HG02571 (cell line): ENCODE data around the gene EIPR1.

Experiments
- ATAC-seq: cut with Tn5 transposase; IDR thresholded peaks from one replicate; pipeline ENCODE4 v1.9.1; 2021; ENCODE audit warnings: mild to moderate bottlenecking, moderate library complexity; ENCODE audit not compliant: unreplicated experiment

EIPR1 gene

DNA sequence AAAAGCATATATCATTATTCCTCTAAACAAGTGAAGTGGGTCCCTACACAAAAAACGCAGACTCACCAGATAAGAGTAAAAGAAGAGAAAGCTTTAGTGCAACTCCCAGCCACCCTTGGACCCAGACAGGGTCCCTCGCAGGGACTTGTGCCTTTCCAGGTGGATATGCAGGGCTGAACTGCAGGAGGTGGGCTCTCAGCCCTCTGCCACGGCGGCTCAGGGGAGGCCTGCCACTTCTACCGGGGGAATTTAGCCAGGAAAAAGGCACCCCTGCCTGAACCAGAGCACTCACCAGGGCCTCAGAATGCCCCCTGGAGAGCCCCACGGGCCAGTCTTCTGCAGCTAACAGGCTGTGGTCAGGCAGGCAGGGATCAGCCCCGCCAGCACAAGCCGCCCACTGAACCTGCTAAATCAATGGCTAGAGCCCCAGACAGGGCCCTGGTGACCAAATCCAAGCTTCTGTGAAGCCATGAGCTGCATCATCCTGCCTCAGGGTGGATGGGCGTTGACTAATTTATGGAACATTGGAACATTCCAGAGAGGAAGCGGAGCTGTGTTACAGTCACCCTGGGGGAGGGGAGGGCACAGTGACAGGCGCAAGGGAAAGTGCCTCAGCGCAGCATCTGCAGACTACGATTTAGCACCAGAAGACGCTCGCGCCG, 209.3 kb downstream of the EIPR1 start:
- ATAC-seq, result no peak

DNA sequence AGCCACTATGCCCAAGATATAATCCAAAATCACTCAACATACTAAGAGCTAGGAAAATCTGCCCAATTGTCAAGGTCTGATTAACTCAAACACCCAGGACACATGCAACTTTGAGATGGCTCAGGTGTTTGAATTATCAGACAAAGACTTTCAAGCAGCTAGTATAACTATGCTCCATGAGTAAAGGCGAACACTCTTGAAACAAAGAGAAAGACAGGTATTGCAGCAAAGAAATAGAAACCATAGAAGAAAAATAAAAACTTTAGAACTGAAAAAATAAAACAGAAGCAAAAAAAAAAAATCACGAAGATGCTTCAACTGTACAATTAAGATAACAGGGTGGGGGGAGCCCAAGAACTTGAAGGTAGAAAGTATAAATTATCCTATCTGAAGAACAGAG, 214.2 kb downstream of the EIPR1 start:
- no peak for ATAC-seq

DNA sequence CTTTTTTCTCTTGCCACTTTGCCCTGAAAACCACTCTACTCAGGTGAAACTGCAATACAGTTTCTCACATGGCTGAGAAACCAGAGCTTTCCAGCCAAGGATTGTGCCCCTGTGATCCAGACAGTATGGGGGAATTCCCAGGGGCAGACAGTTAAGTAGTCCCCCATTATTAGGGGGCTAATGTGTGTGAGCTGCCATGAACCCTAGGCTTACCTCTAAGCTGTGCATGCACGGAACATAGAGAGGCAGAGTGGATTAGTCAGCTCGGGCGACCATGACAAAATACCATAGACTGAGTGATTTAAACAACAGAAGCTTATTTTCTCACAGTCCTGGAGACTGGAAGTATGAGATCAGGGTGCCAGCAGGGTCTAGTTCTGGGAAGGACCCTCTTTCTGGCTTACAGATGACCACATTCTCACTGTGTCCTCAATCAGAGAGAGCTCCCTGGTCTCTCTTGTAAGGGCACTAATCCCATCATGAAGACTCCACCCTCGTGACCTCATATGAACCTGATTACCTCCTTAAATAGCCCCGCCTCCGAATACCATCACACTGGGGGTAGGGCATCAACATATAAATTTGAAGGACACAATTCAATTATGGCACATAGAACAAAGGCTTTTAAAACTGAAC, 215.1 kb downstream of the EIPR1 start:
- no peak for ATAC-seq

DNA sequence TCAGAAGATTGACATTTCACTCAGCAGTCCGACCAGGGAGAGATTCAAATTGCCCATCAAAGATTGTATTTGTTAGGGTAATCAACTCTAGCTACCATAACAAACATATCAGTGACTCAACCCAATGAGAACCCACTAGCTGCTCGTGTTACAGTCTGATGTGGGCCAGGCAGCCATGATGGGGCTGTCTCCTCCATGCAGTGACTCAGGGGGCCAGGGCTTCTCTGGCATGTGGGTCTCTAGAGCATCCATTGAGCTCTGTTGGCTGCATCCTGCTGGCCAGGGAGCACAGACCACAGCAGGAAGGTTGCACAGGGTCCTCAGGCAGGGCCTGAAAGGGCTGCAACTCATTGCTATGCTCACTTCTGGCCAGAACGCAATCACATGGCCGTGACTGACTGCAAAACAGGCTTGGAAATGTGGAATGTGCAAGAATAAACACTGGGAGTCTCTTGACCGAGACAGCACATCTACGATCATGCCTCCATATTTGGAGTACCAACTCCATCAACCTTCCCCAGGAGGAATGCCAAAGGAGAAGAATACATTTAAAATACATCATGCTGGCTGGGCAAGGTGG, 216.8 kb downstream of the EIPR1 start:
- no peak for ATAC-seq

DNA sequence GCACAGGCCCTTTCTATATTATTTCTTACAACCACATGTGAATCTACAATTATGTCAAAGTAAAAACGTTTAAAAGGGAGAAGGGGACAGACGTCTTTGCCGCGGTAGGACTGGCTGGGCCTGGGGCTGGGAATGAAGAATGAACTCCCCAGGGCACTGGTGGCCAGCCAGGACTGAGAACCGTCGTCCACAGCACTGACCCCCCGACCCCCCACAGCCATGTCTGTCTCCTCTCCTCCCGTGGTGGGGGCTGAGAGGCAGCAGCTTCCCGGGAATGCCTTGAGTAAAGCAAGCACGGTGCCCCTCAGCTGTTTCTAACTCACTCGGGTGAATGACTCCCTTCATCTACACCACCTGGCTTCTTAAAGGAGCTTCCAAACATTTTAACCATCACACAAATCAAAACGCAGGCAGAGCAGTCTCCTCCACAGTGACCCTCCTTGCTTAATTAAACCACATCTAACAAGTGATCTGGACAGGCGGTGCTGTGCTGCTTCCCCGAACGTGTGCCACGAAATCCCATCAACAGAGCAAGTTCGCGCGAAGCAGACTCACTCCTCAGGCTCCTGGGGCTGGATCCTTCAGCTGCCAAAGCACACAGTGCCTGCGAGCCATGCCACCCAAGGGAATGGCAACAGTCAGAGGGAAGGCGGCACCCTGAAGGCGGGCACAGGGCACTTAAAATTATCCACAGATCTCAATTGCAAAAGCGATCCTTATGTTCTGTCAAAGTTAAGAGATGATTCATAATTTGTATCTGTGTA, 217.7 kb downstream of the EIPR1 start:
- no peak for ATAC-seq

DNA sequence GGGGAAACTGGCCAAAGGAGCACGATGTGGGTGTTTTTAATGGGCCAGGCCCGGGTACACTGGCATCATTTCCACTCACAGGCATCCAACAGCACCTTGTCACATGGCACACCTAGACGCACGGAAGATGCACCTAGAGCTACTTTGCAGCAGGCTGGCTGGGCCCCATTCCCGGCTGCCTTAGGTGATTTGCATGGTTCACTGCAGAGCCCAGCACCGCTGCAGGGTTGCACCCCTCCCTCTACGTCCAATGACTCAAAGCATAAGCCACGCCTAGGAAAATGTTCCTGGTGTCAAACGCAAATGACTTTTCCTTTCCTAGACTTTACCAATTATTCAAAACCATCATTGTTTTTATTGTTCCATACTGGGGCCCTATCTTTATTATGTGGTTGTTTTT, 222.9 kb downstream of the EIPR1 start:
- ATAC-seq, result no peak

DNA sequence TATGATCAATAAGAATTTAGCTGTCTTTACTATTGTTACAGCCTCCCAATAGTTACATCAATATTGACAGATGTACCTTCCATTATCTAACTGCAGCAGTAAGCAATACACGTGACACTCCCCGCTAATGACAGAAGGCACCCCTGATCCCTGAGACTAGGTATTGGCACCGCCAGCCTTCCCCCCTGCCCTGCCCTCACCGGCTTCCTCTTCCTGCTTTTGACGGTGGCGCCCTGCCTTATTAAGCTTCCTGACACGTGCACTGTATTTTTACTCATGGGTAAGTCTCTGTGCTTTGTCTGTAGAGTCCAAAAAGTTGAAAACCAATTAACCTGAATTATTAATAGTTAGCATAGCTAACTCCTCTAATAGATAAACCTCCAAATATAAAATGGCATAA, 223.5 kb downstream of the EIPR1 start:
- no peak for ATAC-seq

DNA sequence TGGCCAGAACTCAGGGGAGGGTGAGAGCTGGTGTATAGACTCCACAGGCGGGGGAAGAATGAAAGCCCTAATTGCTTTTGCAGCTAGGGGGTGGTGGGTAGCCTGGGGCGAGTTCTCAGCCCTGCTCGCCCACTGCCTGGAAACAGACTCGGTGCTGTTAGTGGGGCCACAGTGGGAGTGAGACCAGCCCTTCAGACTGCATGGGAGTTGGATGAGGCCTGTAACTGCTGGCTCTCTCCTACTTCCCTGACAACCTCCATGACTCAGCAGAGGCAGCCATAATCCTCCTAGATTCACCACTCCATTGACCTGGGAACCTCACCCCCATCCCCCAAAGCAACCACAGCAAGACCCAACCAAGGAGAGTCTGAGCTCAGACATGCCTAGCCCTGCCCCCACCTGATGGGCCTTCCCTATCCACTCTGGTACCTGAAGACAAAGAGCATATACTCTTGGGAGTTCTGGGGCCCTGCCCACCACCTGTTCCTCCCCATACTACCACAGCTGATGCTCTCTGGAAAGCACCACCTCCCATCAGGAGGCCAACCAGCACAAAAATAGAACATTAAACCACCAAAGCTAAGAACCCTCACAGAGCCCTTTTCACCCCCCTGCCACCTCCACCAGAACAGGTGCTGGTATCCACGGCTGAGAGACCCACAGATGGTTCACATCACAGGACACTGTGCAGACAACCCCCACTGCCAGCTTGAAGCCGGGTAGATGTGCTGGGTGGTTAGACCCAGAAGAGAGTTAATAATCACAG, 226.3 kb downstream of the EIPR1 start:
- ATAC-seq, result no peak

DNA sequence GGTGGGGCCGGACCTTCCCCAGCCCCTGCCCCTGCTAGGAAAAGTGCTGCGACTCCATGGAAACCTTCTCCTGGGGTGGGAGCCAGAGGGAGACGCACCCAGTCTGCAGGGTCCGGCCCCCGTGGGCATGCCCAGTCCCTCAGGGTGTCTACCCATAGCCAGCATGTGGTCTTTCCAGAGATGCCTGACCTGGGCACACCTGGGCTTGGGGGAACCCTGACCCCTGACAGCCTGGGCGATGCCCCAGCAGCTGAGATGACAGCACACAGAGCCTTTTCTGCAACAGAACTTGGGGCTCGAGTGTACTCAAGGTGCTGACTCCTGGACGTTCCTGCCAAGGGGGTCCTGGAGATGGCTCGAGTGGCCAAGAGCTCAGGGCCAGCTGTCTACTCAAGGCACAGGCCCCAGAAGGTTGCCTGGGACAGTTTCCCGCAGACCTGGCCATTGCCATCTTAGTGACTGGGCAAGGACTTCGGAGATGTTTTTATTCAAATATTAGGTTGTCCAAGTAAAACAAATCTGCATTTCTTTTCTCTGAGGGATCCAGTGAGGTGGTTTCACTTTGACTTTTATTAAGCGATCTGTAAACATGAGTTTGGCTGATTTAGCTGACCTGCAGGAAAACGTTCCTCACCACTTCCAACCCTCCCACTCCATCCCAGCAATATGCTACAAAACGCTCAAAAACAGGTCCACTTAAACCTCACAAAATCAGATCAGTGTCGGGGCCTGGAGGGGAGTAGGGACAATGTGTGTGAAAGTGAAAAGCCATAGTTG, 228.0 kb downstream of the EIPR1 start:
- no peak for ATAC-seq

DNA sequence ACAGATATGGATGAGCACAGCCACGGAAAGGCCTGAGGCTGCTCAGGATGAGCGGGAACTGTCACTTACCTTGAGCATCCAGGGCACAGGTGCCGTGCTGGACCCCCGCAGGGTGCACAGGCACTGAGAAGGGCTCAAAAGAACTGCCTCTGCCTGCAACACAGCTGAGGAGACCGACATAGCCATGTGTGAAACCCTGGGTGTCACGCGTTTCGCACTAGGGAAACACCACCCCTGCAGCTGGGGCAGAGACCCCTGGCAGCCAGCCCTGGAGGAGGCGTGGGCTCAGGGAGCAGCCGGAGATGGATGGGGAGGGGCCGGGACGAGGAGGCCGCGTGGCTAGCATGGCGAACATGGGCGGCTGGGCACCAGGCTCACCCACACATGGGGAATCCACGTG, 228.9 kb downstream of the EIPR1 start:
- no peak for ATAC-seq

DNA sequence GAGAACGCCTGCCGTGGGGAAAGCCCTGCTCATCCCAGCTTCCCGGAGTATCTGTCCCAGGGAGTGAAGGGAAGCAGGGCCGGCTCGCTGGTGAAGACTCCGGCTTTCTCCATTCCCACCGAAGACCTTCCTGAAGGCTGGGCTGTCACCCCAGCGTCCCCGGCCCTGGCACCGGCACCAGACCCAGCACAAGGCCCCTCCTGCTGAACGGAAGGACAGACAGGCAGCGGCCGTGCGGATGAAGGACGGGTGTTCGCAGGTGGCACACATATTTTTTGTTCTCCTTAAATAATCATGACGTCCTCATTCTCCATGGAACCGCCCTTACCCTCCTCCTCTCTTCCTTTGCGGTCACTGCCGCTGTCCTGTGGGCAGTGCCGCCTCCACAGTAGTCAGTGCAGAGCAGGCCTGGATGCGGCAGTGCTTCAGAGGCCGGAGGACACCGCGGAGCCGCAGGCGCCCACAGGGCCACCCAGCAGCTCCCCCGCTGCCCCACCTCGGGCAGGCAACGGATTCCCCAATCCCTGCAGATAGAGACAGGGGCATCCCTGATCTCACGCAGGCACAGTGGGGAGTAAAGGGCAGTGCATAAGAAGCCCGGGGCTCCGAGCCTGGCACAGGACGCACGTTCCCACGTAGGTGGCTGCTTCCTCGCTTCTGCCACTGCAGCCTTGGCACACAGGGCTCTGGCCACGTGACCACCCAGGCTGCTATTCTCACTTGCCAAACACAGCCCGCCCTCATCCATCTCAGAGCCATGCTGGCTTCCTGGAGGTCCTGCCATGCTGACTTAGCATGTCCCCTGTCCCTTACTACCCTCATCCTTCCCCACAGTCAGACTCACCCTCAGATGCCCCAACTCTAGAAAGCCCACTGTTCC, 229.7 kb downstream of the EIPR1 start:
- no peak for ATAC-seq

DNA sequence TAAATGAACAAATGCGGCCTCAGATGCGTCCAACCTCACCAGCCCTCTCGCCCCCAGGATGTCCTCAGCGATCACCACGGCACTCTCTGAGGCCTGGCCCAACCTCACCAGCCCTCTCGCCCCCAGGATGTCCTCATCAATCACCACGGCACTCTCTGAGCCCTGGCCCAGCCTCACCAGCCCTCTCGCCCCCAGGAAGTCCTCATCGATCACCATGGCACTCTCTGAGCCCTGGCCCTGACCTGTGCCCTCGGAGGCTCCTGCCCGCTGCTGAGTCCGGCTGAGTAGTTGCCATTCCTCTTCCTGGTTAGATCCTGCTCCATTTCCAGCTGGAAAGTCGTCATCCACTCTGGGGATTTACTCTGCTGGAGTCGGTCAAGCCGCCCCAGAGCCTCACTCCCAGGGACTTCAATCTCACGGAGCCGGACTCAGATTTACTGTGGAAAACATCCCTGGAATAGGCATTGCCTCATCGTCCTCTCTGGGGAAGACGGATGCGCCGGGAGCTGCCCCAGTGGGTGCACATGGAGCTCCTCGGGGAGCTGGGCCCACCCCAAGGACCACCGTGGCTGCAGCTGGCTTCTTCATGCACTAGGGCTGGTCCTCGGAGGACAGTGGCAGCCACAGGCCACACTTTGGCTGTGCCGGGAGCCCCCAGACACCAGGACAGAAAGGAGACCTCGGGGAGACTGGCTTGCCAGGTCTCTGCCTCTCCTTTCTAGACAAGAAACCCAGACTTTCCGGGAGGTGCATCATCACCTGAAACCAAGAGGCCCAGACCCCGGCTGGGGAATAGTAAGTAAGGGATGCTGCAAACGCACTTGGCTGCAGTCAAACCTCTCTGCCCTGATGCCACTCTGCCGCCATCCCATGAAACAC, 230.6 kb downstream of the EIPR1 start:
- no peak for ATAC-seq

DNA sequence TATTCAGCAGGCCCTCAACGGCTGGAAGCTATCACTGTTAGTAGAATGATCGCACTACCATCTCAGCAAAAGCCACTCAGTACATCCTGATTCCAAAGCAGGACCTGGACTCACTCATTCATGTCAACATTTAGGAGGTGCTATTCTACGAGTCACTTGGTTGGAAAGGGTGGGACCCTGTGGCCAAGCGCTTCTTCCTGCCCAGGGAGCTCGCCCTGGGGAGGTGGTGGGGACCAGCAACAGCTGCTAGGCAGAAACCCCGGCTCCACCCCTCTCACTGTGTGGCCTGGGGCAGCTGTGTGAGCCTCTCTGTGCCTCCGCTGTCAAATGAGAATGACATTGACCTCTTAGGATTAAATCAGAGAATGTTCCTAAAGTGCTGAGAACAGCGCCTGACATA, 231.4 kb downstream of the EIPR1 start:
- no peak for ATAC-seq

DNA sequence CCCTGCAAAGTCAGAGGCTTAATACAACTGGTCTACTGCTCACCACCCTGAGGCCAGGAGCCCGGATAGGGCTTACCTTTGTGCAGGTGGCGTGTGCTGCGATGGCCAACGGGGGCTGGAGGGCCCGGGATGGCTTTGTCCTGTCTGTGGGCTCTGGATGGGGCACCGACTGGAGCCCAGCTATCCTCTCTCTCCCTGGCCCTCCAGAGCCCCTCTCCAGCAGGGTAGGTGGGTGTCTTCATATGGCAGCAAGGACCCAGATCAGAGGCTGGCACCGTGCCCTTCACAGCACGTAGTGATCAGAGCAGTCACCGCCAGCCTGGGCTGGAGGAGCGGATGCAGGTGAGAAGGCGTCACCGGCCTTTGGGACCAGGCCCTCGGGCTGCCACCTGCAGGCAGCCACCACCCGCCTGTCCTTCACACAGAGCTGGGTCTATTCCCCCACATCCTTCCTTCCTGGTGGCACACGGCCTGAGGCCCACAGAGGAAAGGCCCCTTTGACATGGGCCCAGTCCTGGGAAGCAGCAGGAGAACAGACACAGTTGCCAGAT, 232.1 kb downstream of the EIPR1 start:
- no peak for ATAC-seq

DNA sequence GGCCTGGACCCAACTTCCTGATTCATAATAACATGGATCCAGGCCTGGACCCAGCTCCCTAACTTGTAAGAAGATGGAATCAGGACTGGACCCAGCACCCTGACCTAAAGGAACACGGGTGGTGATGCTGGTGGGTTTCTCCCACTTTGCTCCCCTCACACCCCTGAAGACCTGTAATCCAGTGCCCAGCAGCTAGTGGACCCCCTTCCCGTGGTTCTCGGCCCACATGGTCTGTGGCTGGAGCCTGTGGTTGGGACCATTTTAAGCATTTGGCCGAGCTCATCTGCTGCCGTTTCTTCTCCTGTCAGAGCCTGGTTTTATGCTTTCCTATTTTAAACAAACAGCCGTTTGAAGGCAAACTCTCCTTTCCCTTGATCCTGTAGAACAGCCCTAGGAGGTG, 232.8 kb downstream of the EIPR1 start:
- no peak for ATAC-seq

DNA sequence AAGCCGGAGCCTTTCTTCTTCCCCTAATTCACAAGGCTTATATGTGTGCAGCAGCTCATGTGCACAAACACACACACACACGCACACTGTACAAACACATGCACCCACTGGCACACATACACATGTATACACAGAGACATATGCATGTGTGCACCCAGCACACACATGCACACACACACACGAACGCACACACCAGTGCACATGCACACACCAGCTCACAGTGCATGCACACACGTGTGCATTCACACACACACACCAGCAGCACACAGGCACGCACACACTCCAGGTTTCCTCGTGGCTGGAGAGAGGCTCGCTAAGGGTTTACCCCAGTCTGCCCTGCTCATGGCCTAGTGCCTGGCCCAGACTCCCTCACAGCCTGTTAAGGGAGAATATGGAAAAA, 234.0 kb downstream of the EIPR1 start:
- no peak for ATAC-seq

DNA sequence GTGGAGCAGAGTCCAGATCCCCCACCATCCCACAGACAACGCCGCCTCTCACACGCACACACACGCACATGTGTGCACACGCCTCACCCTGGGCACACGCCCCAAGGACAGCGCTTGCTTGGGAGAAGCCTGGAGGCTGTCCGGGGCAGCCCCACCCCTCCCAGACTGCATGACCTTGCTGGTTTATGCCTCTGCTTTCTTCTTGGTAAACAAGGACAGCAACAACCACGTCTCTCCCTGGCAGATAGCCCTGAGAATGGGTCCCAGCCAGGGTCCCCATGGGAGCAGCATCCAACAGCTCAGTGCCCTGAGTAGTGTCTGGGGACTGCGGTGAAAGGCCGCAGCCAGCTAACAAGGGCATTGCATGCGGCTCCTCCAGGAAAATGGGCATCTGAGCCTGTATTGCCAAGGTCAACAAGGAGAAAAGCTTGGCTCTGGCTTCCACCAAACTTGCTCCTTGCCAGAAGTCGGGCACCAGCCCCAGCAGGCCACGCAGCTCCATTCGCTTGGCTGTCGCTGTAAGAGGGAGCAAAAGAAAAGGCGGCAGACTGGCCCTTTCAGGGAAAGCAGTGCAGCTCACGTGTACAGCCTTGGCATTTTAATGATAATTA, 234.6 kb downstream of the EIPR1 start:
- ATAC-seq, result no peak

DNA sequence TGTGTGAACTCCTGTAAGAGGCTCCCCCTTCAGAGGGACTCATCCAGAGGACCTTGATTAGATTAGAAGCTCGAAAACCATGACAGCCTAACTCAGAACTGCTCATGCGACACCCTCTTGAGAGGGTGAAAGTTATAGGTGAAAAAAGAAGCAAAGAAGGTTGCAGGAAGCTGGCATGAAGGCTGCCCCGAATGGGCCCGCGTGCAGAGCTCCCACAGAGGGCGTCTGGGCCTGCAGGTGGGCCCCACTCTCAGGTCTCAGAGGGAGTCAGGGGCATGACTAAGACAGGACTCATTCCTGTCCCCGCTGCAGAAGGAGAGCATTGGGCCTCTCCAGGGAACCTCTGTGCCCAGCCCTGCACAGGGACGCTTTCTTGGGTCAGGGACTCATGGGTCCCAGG, 235.4 kb downstream of the EIPR1 start:
- no peak for ATAC-seq
